H1 (cell line): ENCODE measurements around the gene PREB. TPM values are rescaled to one million over a fixed set of nuclear protein-coding genes. Genes with fewer than 3 reads are reported as not detected.

Source experiments
- CTCF ChIA-PET: fragments of 300-600 bp; sonication (Branson Sonifier 250); formaldehyde crosslinking; loops from one replicate; lab custom pipeline; 2021; ENCODE audit not compliant: partially characterized antibody; lab: Charles Lee
- POLR2A ChIA-PET: fragments of 300-600 bp; sonication (Branson Sonifier 250); formaldehyde crosslinking; loops from one replicate; lab custom pipeline; 2021; ENCODE audit warnings: inconsistent platforms; ENCODE audit not compliant: partially characterized antibody; lab: Charles Lee
- DNase-seq, 2 experiments: peaks; one replicate each; pipeline versions ENCODE4 v3.0.0 to v3.0.0-alpha.2; 2010 to 2022; ENCODE audit warnings: low spot score in 2 of 2, low read depth in 1 of 2, mixed read lengths in 1 of 2
- FAIRE-seq: peaks from 2 replicates; lab custom pipeline; 2011; peaks lifted over from hg19 to GRCh38; lab: Jason Lieb, UNC
- H2AFZ ChIP-seq: 2 replicates; pipeline ENCODE4 v1.8.1; 2012; ENCODE audit warnings: low read length, inconsistent platforms
- H2AK5ac ChIP-seq: 2 replicates; pipeline ENCODE4 v1.6.1; 2013; ENCODE audit warnings: low read depth, low read length
- H2BK120ac ChIP-seq: replicated peaks from 2 replicates; pipeline ENCODE3; 2013; ENCODE audit warnings: low read depth, low read length, inconsistent platforms
- H2BK12ac ChIP-seq: 2 replicates; pipeline ENCODE4 v1.6.1; 2013; ENCODE audit warnings: low read depth, low read length
- H2BK15ac ChIP-seq: 2 replicates; pipeline ENCODE4 v1.6.1; 2013; ENCODE audit warnings: low read length
- H2BK20ac ChIP-seq: 2 replicates; pipeline ENCODE4 v1.6.1; 2013; ENCODE audit warnings: low read length
- H2BK5ac ChIP-seq: 2 replicates; pipeline ENCODE4 v1.6.1; 2013; ENCODE audit warnings: low read depth, low read length
- H3K14ac ChIP-seq: 2 replicates; pipeline ENCODE4 v1.6.1; 2013; ENCODE audit warnings: inconsistent platforms; ENCODE audit not compliant: insufficient read length
- H3K18ac ChIP-seq: 2 replicates; pipeline ENCODE4 v1.6.1; 2013; ENCODE audit warnings: low read length; ENCODE audit errors: extremely low read depth
- H3K23ac ChIP-seq: 2 replicates; pipeline ENCODE4 v1.6.1; 2013; ENCODE audit warnings: inconsistent platforms; ENCODE audit not compliant: insufficient read length
- H3K23me2 ChIP-seq: 2 replicates; pipeline ENCODE4 v1.6.1; 2013; ENCODE audit warnings: low read depth, low read length
- H3K27ac ChIP-seq: 2 replicates; pipeline ENCODE4 v1.6.1; 2011; ENCODE audit warnings: low read depth, low read length, inconsistent platforms
- H3K27me3 ChIP-seq, 4 experiments: replicated peaks in 1 of 4; 1 replicate in 1 of 4; 2 replicates in 3 of 4; pipeline versions ENCODE4 v1.6.1 to v1.8.1; 2011 to 2013; ENCODE audit warnings: low read length in 3 of 4, mild to moderate bottlenecking in 3 of 4, inconsistent platforms in 2 of 4, mixed read lengths in 2 of 4, moderate library complexity in 1 of 4; ENCODE audit not compliant: control insufficient read depth in 3 of 4, insufficient read depth in 3 of 4; ENCODE audit errors: extremely low read depth in 1 of 4
- H3K36me3 ChIP-seq, 4 experiments: 2 replicates each; pipeline versions ENCODE4 v1.6.1 to v1.8.1; 2011 to 2013; ENCODE audit warnings: mild to moderate bottlenecking in 4 of 4, low read length in 3 of 4, moderate library complexity in 2 of 4, control low read depth in 1 of 4, inconsistent platforms in 1 of 4; ENCODE audit not compliant: insufficient read depth in 4 of 4, control insufficient read depth in 2 of 4
- H3K4ac ChIP-seq: replicated peaks from 2 replicates; pipeline ENCODE3; 2013; ENCODE audit warnings: low read length, low read depth, mixed read lengths, inconsistent platforms; ENCODE audit not compliant: insufficient read length
- H3K4me1 ChIP-seq, 4 experiments: replicated peaks in 1 of 4; 1 replicate in 1 of 4; 2 replicates in 3 of 4; pipeline versions ENCODE4 v1.6.1 to v1.8.1; 2011 to 2013; ENCODE audit warnings: low read length in 3 of 4, inconsistent platforms in 2 of 4, mixed read lengths in 1 of 4; ENCODE audit not compliant: insufficient read depth in 4 of 4, control insufficient read depth in 3 of 4
- H3K4me2 ChIP-seq, 2 experiments: 2 replicates each; pipeline versions ENCODE4 v1.6.1 to v1.8.1; 2011 to 2013; ENCODE audit warnings: low read depth in 2 of 2, low read length in 2 of 2, control low read depth in 1 of 2, inconsistent platforms in 1 of 2, mild to moderate bottlenecking in 1 of 2; ENCODE audit not compliant: insufficient read depth in 1 of 2
- H3K4me3 ChIP-seq, 4 experiments: fragments of 200-600, 300-600 bp in 1 of 4; sonication (generic), shearing (Covaris generic), sonication (Bioruptor Twin) in 1 of 4; 2 replicates each; pipeline versions ENCODE4 v1.5.1 to v1.8.1; 2011 to 2016; ENCODE audit warnings: low read length in 4 of 4, low read depth in 3 of 4, control low read depth in 2 of 4, inconsistent platforms in 2 of 4, mild to moderate bottlenecking in 2 of 4, mixed read lengths in 1 of 4, moderate library complexity in 1 of 4; ENCODE audit not compliant: insufficient read depth in 2 of 4; ENCODE audit errors: extremely low read depth in 1 of 4
- H3K56ac ChIP-seq: replicated peaks from 2 replicates; pipeline ENCODE3; 2013; ENCODE audit warnings: low read depth, mild to moderate bottlenecking, mixed read lengths, low read length, inconsistent platforms; ENCODE audit not compliant: insufficient read length
- H3K79me1 ChIP-seq: 2 replicates; pipeline ENCODE4 v1.6.1; 2013; ENCODE audit warnings: low read depth, low read length, control low read depth
- H3K79me2 ChIP-seq, 2 experiments: 2 replicates each; pipeline versions ENCODE4 v1.6.1 to v1.8.1; 2012 to 2013; ENCODE audit warnings: low read length in 2 of 2, mild to moderate bottlenecking in 2 of 2, inconsistent platforms in 1 of 2; ENCODE audit not compliant: insufficient read depth in 2 of 2, control insufficient read depth in 1 of 2
- H3K9ac ChIP-seq, 4 experiments: replicated peaks in 1 of 4; 1 replicate in 1 of 4; 2 replicates in 3 of 4; pipeline versions ENCODE4 v1.6.1 to v1.8.1; 2011 to 2013; ENCODE audit warnings: low read depth in 3 of 4, low read length in 3 of 4, control low read depth in 2 of 4, mild to moderate bottlenecking in 2 of 4, moderate library complexity in 2 of 4, inconsistent platforms in 1 of 4; ENCODE audit errors: extremely low read depth in 1 of 4
- H3K9me3 ChIP-seq, 2 experiments: 2 replicates each; pipeline versions ENCODE4 v1.6.1 to v1.8.1; 2012 to 2013; ENCODE audit warnings: mild to moderate bottlenecking in 2 of 2, moderate library complexity in 2 of 2, control low read depth in 1 of 2, inconsistent platforms in 1 of 2, low read depth in 1 of 2, low read length in 1 of 2, mixed read lengths in 1 of 2; ENCODE audit not compliant: insufficient read depth in 2 of 2
- H4K20me1 ChIP-seq, 2 experiments: replicated peaks in 1 of 2; 2 replicates each; pipeline versions ENCODE3 to v1.8.1; 2011 to 2013; ENCODE audit warnings: inconsistent platforms in 2 of 2, low read length in 2 of 2, mild to moderate bottlenecking in 1 of 2; ENCODE audit not compliant: insufficient read depth in 2 of 2, control insufficient read depth in 1 of 2
- H4K5ac ChIP-seq: 2 replicates; pipeline ENCODE4 v1.6.1; 2013; ENCODE audit warnings: low read length, low read depth, mixed read lengths, inconsistent platforms; ENCODE audit not compliant: insufficient read length
- H4K8ac ChIP-seq: 2 replicates; pipeline ENCODE4 v1.8.0; 2013; ENCODE audit warnings: mild to moderate bottlenecking, moderate library complexity, low read length, inconsistent platforms; ENCODE audit not compliant: insufficient read depth; ENCODE audit errors: extremely low read depth
- H4K91ac ChIP-seq: replicated peaks from 2 replicates; pipeline ENCODE3; 2013; ENCODE audit warnings: low read length, mixed read lengths, inconsistent platforms; ENCODE audit not compliant: insufficient read length
- KDM4A ChIP-seq: IDR thresholded peaks from one replicate; pipeline ENCODE4 v1.7.1; 2012; ENCODE audit warnings: low read depth, mild to moderate bottlenecking, moderate library complexity, low read length, inconsistent platforms; ENCODE audit not compliant: severe bottlenecking
- SP4 ChIP-seq: IDR thresholded peaks from 2 replicates; pipeline ENCODE4 v1.6.1; 2012; ENCODE audit warnings: low read length, inconsistent platforms
- WGBS, 2 experiments: shearing (Covaris generic) in 1 of 2; methylation state at CpG; one replicate each; pipeline versions ENCODE4 v1.1.6 to v1.1.7; 2013 to 2015; ENCODE audit warnings: low lambda C conversion rate in 2 of 2, mixed read lengths in 2 of 2, inconsistent platforms in 1 of 2, low coverage in 1 of 2, missing lambda C conversion rate in 1 of 2; ENCODE audit not compliant: insufficient replicate concordance in 2 of 2, insufficient coverage in 1 of 2, insufficient read length in 1 of 2; ENCODE audit errors: extremely low coverage in 1 of 2, missing lambda C conversion rate in 1 of 2; 5-methylcytosine and 5-hydroxymethylcytosine counted together
- polyA plus RNA-seq, 7 experiments: library from polyadenylated mRNA; depleted of rRNA in 3 of 7; stranded (reverse) in 5 of 7; unstranded in 2 of 7; fragments of >200 nt in 5 of 7; fragments of 200-250 nt in 2 of 7; gene quantifications; 1 replicate in 5 of 7; 2 replicates in 1 of 7; 4 replicates in 1 of 7; pipeline versions ENCODE4 v1.2.1 to v1.2.3, GENCODE V29; 2011 to 2013; ENCODE audit warnings: missing spikeins in 2 of 7, mixed read lengths in 2 of 7
- total RNA-seq: library from RNA; stranded (reverse); fragmentation: NEBNext Ultra II Directional; extraction: Animal tissue kit (Norgen Biotek cat#: 25700); gene quantifications from 2 replicates; pipeline ENCODE4 v1.2.1, GENCODE V29; 2021

PREB gene
- total and polyA plus RNA-seq, 2 of the 8 experiments (the other 6 are each of a cell fraction or from before 2014, with no cell fraction given) = 54.1 to 72.2 TPM

DNA sequence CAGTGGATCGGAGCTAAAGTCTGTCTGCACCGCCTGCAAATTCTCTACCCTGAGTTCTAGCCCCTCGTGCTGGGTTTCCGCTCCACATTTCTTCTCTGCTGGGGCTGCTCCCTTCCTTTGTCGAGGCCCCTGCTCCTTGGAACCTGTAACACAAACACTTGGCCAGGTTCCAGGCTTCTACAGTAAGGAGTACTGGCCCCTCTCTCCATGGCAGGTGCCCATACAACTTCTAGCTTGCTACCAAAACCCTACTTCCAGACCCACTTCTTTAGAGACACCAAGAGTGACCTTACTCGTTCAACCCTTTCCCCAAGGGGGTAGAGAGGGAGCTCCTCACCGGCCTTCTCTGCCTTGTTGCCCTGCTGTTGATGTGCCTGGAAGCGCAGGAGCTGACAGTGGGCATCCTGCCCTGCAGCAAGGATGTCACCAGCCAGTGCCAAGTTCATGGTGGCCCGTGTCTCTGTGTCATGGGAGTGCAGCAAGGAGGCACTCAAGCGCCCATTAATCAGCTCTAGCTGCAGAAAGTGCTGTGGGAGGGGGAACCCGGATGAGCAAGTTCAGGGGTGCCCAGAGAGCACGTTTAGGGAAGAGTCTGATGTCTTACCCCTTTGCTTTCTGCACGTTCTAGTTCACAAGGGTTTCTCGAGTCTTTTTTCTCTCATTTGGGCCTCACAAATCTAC lies 1.1 kb downstream of the PREB start:
- H3K23ac ChIP-seq = no peak overlapping the region
- no peak overlapping the region for H3K56ac ChIP-seq
- H3K36me3 ChIP-seq = peaks cover 2 to 26% (median 16%) of the 10 kb centered on the region in 4 experiments; a peak in 6 of 8 replicates
- no peak overlapping the region; the same call in 1 of the 2 replicates for H2AFZ ChIP-seq
- no peak for TF ChIP-seq KDM4A
- TF ChIP-seq SP4 = peak; percentile 11; the same call in 1 of the 2 replicates
- H3K4me3 ChIP-seq = peak overlapping the region; percentile 68 to 91 (median 88)
- H3K27ac ChIP-seq = no peak overlapping the region
- DNase-seq (no peak), FAIRE-seq (no peak)
- 68% methylated on average over 14 of the region's 14 CpGs; no CpG with 5 or more reads in 1 of the 2 experiments for WGBS, 2 experiments
- H2AK5ac ChIP-seq = no peak overlapping the region
- H3K23me2 ChIP-seq = peaks cover 2% of the 10 kb centered on the region; the same call in 1 of the 2 replicates
- H3K9ac ChIP-seq = peak overlapping the region in 3 of 4 experiments; percentile 40 to 69 (median 55); a peak in 6 of 7 replicates
- CTCF ChIA-PET = interaction anchor here (0.6 to 4.3 kb wide), 43 partner anchors 9 to 170 kb away, joined by 3 to 38 read pairs (median 5); partner anchors contain the start of genes ABHD1, ATRAID, CGREF1 and KHK
- no peak overlapping the region for H3K18ac ChIP-seq
- no peak overlapping the region for H3K4ac ChIP-seq
- POLR2A ChIA-PET = interaction anchor here (0.6 to 2.3 kb wide), 21 partner anchors 7 to 113 kb away, joined by 3 to 24 read pairs (median 3); partner anchors contain the start of genes ABHD1, ATRAID, CAD and CGREF1
- H2BK120ac ChIP-seq = no peak overlapping the region
- no peak overlapping the region for H2BK12ac ChIP-seq
- peak overlapping the region; percentile 35; the same call in 1 of the 2 replicates for H2BK5ac ChIP-seq
- H4K91ac ChIP-seq = no peak overlapping the region
- H3K4me1 ChIP-seq = peaks cover 0 to 4% (median 3%) of the 10 kb centered on the region in 4 experiments; a peak in 5 of 7 replicates
- H3K4me2 ChIP-seq = peak overlapping the region; percentile 61 to 77
- peaks cover 0 to 15% of the 10 kb centered on the region in 2 experiments; a peak in 2 of 4 replicates for H3K79me2 ChIP-seq
- no peaks in the 10 kb centered on the region for H3K27me3 ChIP-seq
- H3K79me1 ChIP-seq = peaks cover 4% of the 10 kb centered on the region
- H2BK15ac ChIP-seq = no peak overlapping the region
- H4K20me1 ChIP-seq = peaks cover 8 to 14% of the 10 kb centered on the region in 2 experiments
- no peak overlapping the region for H4K5ac ChIP-seq
- no peak overlapping the region for H3K14ac ChIP-seq
- no peak overlapping the region for H2BK20ac ChIP-seq
- no peak overlapping the region for H4K8ac ChIP-seq
- H3K9me3 ChIP-seq = no peaks in the 10 kb centered on the region
